Measurements from ENCODE around the gene LMAN1L. TPM values are rescaled to one million over a fixed set of nuclear protein-coding genes. Genes with fewer than 3 reads are reported as not detected.

LMAN1L gene
- polyA plus RNA-seq, 1 donor = not detected

- no peak for DNase-seq
Measured at GRCh38 chr15:74838137-74838516, 25.5 kb downstream of the LMAN1L start.

GRCh38 chr15:74838746-74839525 lies 26.3 kb downstream of the LMAN1L start:
- DNase-seq = no peak

DNA sequence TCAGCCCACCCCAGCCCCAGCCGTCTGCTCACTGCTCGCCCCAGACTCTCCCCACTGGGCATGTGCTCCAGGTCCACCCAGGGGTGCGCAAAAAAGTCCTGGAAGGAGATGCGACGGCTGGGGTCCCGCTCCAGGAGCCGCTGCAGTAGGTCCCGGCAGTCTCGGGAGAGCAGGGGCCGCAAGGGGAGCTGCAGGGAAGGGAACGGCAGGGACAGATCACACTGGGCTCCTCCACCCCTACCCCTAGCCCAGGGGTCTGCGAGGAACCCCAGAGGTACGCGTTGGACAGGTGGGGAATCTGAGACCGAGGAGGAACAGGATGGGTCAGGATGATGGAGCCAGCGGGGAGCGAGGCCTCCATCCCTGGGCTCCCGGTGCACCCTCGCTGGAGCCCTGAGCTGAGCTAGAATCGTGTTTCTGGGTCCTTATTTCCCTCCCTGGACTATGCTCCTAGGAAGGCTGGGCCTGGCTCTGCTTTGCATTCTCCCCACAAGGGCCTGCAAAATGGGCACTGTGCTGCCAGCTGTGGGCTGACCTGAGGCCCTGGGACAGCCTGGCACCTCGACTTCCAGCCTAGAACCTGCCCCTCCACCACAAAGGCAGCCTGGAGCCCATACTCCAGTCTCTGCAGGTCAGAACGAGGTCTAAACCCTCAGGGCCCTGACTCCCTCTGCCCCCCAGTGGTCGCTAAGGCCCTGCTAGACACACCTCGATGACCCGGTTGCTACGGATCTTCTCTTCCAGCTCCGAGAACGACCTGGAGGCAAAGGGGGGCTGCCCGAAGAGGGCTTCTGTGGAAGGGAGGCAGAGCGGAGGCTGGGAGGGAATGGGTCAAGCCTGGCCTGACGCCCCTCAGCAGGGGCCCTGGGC lies 27.1 kb downstream of the LMAN1L start:
- DNase-seq = no peak

GRCh38 chr15:74840851-74841775 lies 28.5 kb downstream of the LMAN1L start:
- DNase-seq = no peak

- DNase-seq = no peak
Measured at GRCh38 chr15:74841891-74842373, 29.3 kb downstream of the LMAN1L start.

GRCh38 chr15:74842581-74843444 lies 30.2 kb downstream of the LMAN1L start, which contains the start of gene ULK3:
Gene ULK3, minus strand, starts transcription at chr15:74843156. Its CDS starts 51 bp downstream, at chr15:74843105.
- DNase-seq = peak; percentile 85

- DNase-seq = no peak
Measured at GRCh38 chr15:74843445-74843828, 30.8 kb downstream of the LMAN1L start.

DNA sequence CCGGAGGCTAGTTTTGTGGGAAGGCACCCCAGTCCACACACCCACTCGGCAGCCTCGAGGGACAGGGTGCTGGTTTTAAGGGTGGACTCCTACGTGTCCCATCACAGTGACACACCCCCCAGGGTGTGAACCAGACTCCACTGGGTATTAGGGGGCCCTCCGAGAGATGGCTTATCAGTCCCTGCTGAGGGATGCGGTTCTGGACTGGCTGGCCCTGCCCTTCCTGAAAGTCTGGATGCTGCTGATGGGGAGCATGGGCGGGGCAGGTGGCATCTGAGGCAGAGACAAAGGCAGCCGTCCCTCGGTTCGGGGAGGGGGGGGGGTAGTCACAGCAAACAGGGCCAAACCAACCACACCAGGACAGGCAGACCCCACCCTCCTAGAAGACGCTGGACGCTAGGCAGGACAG lies 31.3 kb downstream of the LMAN1L start:
- no peak for DNase-seq

DNA sequence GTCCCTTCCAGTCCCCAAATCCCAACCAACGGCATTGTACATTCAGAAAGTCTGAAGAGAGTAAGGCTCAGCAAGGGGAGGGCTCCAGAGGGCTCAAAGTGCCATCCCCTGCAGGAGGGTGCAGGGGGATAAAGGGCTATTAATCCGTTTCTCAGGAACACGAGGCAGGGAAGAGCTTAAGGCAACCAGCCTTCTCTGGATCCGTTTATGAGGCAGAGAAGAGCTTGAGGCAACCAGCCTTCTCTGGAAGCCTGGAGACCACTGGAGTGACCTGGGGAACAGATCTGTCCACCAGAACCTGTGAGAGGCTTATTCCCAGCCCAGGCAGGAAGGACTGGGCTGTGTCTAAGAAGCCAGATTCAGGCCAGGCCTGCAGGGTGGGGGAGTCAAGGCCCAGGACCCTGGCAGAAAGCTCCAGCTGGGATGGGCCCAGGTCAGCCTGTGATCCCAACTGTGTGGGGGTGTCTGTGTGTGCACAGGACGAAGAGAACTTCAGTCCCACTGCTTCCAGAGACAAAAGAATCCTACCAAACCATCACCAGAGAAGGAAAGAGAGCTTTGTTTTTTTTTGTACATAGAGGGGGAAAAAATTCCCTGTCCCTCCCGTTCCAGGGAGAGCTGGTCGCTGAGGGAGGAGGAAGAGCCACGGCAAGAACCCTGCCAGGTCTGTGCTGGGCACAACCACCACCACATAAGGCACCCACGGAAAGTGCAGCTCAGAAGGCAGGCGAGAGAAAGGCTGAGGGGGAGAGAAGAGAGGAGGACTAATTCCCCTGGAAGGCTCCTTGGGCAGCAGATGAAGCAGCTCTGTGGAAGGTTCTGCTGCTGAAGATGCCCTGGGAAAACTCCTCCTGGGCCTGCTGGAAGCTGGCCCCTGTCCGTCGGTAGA lies 31.9 kb downstream of the LMAN1L start:
- DNase-seq = no peak

DNA sequence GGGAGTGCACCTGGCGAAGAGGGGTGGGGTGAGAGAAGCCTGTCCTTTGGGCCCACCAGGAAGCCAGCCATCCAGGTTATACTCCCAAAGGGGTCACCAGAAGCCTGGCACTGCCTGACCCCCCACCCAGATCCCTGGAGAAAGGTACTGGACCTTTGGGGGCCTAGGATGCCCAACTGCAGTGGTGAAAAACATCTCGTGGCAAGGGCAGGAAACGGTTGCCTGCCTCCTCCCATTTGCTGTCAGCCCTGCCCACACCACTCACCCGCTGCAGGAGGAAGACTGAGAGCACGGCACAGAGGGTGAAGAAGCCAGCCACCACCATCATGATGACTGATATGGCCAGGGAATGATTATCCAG lies 32.6 kb downstream of the LMAN1L start:
- DNase-seq = no peak

- no peak for DNase-seq
Measured at GRCh38 chr15:74845581-74845980, 32.9 kb downstream of the LMAN1L start.

DNA sequence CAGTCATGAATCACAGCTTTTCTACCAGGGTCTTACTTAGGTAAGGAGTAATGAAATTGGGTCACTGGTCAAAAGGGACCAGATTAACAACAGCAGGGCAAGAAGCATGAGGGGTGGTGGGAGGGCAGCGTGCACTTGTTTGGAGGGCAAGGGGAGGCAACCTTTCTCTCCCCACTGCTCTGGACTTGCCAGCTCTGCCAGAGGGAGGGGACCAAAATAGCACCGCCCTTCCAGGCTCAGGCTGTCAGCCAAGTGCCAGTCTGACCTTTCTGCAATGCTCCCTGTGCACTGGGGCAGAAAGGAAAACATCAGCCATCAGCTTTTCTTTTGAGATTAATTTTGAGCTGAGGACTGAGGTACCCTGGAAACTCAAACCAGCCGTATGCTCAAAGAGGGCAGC lies 34.8 kb downstream of the LMAN1L start:
- DNase-seq = no peak

DNA sequence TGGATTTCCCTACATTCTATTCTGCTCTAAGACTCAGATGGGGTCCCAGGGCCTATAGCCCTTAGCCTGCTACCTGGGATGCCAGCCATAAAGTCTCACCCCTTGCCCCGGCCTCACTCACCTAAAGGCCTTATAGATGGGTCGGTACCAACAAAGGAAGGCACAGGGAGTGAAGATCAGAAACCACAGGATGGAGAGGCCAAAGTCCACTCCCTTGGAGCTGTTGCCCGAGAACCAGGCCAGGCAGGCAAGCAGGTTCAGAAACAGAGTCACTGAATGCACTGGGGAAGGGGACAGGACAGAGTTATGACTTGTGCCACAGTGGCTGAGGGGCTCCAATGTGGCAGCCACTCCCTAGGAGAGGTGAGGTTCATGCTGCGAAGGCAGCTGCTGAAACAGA lies 37.8 kb downstream of the LMAN1L start:
- no peak for DNase-seq

DNA sequence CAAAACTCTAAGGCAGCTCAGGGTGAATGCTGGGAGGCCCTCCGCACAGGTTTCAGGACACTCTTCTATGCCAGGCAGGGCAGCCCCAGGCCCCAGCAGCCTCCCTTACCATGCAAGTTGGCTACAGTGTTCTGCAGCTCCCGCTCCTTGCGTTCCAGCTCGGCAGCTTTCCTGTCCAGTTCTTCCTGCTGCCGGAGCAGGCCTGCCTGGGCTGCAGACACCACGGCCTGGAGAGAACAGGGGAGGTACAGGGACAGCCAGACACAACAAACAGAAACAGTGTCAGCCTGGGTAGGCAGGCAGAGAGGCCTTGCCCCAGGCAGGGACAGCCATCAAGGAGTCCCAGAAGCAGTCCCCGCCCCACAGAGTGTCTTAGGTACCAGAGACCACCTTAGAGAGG lies 39.3 kb downstream of the LMAN1L start:
- DNase-seq = no peak

DNA sequence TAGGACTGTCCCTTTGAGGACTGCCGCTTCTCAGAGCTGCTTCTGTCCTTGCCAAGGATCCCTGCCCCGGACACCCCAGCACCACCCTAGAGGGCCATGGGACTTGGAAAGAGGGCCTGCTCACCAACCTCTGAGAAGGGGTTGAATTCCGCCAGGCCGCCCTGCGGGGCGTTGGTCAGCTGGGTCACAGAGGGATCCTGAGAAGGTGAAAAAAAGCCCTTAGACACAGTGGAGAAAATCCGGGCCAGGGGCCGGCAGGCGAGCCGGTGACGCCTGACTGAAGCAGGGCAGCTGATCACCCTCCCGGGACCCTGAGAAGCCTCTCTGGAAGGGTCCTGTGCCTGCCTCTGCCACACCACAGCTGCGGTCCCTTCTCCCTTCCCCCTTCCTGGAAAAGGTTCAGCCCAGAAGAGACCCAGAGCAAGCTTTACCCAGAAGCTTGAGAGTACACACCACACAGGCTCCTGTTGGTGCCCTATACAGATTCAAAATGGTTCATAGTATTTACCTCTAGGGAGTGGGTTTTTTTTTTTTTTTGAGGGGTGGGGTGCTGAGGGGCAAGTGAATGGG lies 41.9 kb downstream of the LMAN1L start:
- no peak for DNase-seq

- DNase-seq = no peak
Measured at GRCh38 chr15:74855857-74856256, 43.2 kb downstream of the LMAN1L start.

DNA sequence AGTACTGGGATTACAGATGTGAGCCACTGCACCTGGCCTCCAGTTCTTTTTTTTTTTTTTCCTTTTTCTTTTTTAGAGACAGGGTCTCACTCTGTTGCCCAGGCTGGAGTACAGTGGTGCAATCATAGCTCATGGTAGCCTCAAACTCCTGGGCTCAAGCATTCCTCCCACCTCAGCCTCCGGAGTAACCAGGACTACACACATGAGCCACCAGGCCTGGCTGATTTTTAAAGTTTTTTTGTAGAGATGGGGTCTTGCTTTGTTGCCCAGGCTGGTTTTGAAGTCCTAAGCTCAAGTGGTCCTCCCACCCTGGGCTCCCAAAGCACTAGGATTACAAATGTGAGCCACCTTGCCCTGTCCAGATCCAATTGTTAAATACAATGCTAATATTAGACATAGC lies 43.9 kb downstream of the LMAN1L start:
- DNase-seq = no peak

GRCh38 chr15:74857082-74857655 lies 44.5 kb downstream of the LMAN1L start:
- no peak for DNase-seq

GRCh38 chr15:74857671-74858368 lies 45.2 kb downstream of the LMAN1L start:
- no peak for DNase-seq

All from left kidney (tissue), 2 donors.